Left renal pelvis (tissue), 4 donors: ENCODE results near the gene CDH22. TPM values are rescaled to one million over a fixed set of nuclear protein-coding genes. Genes with fewer than 3 reads are reported as not detected.

Experiments used
- DNase-seq, 4 donors: peaks; one replicate each; pipeline ENCODE4 v3.0.0-alpha.2; 2013; ENCODE audit warnings: low read depth in 4 of 4, low spot score in 3 of 4
- polyA plus RNA-seq, 4 donors: library from polyadenylated mRNA; unstranded; fragments of 120-200 nt; gene quantifications; one replicate each; pipeline ENCODE4 v1.2.1, GENCODE V29; 2013; ENCODE audit not compliant: insufficient read length in 4 of 4

CDH22 gene
- polyA plus RNA-seq, 4 donors = 0.09 to 0.70 TPM; not detected in 2

- no peak for DNase-seq
These were observed 177.8 kb downstream of the CDH22 start for GRCh38 chr20:46130534-46130933.

GRCh38 chr20:46129955-46130481, 178.3 kb downstream of the CDH22 start:
- no peak for DNase-seq

- no peak for DNase-seq
These were observed 179.8 kb downstream of the CDH22 start for GRCh38 chr20:46128310-46129151.

- DNase-seq = no peak
These were observed 180.8 kb downstream of the CDH22 start for GRCh38 chr20:46127396-46128010.

GRCh38 chr20:46126440-46127056, 181.8 kb downstream of the CDH22 start:
- DNase-seq = no peak

Other genes with a start within 250 kb of the CDH22 start
- gene NCOA5, start 218.5 kb downstream of the CDH22 start, polyA plus RNA-seq = 10 to 100 TPM; 47.0 to 59.8 (median 58.5) TPM
- gene CD40, start 190.2 kb downstream of the CDH22 start, polyA plus RNA-seq = 1 to 10 TPM; 4.8 to 7.6 (median 5.6) TPM
- 10 to 100 TPM; 61.1 to 71.7 (median 67.4) TPM for gene ELMO2, start 98.1 kb upstream of the CDH22 start, polyA plus RNA-seq
- gene ZNF334, start 205.1 kb upstream of the CDH22 start, polyA plus RNA-seq = 10 to 100 TPM; 23.3 to 38.9 (median 31.5) TPM
- gene OCSTAMP, start 242.2 kb upstream of the CDH22 start, polyA plus RNA-seq = not detected